GM12874 (cell line): Measurements from ENCODE around the gene FMO2.

Experiments
- TF ChIP-seq, protein P1 (sequence below): IDR thresholded peaks from 2 replicates; pipeline ENCODE4 v1.5.1; 2011; ENCODE audit warnings: low read depth, mild to moderate bottlenecking, control low read depth, low read length, moderate library complexity; ENCODE audit not compliant: insufficient read depth

Gene FMO2

DNA sequence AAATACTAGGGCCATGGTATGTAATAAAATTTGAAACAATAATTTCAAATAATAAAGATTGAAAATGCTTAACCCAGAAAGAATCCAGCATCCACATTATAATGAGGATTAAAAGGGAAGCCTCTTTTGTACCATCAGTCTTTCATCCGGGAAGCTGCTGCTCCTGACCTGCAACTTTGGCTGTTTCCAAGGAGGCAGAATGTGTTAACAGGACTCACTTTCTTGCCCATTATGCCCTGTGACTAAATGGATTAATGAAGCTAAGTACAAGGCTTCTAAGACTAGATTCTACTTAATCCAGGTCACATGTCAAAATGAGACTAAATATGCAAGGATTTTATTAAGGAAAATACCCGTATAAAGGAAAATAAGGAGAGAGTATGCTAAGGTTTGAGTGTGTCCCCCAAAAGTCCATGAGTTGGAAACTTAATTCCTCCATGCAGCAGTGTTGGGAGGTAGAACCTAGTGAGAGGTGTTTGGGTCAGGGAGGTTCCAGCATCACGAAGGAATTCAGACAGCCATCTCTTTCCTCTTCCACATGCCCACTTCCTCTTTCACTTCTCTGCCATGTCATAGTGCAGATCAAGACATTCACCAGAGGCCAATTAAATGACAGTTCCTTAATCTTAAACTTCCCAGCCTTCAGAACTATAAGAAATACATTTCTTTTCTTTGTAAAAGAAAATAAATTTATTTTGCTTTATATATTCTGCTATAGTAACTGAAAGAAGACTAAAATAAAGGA lies 27.7 kb downstream of the FMO2 start:
- TF ChIP-seq, protein P1, sequence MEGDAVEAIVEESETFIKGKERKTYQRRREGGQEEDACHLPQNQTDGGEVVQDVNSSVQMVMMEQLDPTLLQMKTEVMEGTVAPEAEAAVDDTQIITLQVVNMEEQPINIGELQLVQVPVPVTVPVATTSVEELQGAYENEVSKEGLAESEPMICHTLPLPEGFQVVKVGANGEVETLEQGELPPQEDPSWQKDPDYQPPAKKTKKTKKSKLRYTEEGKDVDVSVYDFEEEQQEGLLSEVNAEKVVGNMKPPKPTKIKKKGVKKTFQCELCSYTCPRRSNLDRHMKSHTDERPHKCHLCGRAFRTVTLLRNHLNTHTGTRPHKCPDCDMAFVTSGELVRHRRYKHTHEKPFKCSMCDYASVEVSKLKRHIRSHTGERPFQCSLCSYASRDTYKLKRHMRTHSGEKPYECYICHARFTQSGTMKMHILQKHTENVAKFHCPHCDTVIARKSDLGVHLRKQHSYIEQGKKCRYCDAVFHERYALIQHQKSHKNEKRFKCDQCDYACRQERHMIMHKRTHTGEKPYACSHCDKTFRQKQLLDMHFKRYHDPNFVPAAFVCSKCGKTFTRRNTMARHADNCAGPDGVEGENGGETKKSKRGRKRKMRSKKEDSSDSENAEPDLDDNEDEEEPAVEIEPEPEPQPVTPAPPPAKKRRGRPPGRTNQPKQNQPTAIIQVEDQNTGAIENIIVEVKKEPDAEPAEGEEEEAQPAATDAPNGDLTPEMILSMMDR = no peak

DNA sequence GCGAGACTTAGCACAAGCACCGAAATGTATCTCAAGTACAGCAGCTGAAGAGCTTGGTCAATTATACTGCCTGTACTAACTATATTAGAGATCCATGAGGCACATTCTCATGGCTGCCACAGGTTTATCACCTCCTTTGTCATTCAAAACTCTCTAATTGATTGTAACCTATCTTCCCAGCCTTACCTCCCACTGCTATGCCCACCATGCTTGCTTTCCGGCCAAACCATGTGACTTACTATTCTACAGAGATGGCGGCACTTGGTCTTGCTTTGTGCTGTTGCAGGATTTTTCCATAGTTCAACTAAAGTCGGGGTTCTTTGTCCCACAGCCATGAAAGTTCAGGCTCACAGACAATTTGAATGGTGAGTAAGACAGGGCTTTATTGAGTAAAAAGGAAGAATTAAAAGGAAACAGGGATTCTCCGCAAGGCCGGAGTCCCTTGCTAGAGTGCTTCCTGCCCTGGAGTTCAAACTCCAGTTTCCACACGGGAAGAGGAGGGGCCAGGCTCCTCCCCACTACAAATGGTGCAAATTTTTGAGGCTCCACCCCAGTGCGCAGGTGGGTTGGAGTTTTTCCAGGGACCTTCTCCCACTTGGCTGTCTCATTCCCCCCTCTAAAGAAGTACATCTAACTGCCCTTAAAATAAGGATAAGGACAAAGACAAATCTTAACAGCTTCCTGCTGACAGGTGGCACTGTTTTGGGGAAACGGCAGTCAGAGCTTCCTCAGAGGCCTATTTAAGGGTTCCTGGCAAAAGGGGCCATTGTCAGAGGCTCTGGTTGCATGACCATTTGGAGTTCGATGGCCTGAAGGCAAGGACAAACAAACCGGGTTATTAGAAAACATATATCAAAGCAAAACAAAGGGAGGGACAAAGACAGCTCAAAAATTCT lies 28.7 kb downstream of the FMO2 start:
- TF ChIP-seq, protein P1 = no peak

DNA sequence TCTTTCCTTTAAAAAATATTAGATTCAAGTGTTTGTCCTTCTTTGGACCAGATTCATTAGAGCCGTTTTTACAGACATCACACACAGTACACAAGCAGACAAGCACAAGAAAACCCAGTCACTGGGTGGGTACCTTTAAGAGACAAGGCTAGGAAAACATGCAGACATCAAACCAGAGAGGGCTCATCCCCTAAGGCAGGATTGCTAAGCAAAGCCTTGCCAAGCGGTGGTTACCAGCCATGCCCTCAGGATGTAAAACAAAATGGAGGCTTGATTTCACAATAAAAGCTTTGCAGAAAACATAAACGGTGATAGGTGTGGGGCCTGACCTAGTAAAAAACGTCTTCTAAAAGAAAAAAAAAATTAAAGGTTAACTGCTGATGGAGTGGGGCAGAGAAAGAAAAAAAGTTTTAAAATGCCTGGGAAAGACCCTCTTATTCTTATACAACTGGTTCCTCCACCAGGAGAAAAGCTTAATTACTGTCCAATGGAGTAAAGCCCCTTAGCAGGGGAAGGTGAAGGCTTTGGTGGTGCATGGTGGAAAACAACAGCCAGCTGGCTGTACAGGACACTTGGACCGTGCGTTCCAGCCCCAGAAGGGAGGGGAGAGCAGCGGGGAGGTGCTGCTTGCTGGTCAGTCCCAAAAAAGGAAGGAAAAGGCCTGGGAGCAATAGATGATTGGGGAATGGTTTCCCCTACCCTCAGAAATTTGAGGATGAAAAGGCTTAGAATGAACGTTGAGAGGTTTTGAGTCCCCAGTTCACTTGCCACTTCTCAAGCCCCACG lies 32.8 kb downstream of the FMO2 start:
- TF ChIP-seq, protein P1 = no peak

DNA sequence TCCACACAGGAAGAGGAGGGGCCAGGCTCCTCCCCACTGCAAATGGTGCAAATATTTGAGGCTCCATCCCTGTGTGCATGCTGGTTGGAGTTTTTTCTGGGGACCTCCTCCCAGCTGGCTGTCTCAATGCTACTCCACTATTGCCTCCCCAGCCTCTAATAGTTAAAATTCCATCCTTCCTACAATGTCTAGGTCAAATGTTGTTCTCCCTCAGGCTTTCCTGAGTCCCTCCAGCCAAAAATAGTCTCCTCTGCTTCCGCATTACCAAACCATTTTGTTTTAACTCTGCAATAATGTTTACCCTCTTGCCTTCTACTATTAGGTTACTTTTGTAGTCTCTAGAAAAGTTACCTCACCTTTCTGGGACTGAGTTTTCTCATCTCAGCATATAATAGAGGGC lies 33.6 kb downstream of the FMO2 start:
- TF ChIP-seq, protein P1 = no peak

DNA sequence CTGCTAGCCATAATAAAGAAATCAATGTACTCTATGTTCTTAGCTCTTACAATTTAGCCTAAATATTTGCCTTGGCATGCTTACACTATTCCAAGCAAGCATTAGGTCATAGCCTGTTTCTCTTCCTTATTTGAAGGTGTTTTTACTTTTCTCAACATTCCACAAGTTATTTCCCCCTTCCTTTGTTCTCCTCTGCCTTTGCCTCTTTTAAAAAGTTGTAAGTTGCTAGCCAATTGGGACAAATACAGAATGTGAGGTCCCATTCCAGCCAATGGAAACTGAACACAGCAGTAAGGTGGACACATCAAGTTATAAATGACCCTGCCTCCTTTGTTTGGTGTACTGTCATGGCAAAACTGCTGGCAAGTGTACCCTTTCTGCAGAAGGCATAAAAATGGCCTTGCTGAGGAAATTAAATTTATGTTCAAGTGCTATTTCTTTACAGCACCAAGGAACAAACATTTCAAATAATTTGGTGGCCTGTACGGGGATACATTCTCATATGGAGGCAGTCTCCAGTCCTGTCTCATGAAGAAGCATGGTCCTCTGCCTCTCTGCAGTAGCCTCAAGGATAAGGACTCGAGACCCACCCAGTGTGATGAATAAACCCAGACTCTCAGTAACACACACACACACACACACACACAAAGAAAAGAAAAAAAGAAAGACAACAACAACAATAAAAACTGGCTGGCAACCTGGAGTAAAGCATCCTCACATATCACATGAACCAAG lies 34.4 kb downstream of the FMO2 start:
- TF ChIP-seq, protein P1 = no peak

DNA sequence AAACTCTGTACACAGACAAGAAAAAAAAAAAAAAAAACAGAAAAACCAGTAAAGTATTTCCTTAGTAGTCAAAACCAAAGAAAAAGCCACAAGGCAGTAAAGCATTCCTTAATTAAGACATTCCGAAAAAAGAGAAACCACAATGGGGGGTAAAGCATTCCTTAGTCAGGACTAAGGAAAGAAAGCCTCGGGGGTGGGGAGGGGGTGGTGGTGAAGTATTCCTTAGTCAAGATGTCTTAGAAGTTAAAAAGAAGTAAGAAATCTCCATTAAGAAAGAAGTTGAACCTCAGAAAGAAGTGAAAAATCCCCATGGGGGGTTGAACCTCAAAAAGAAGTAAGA lies 35.0 kb downstream of the FMO2 start:
- TF ChIP-seq, protein P1 = no peak
